Liver (tissue), 2 donors: ENCODE measurements around the gene AXIN1.

Experiments
- CTCF ChIP-seq: fragments of 150-350 bp; IDR thresholded peaks from 2 replicates; pipeline ENCODE4 v1.5.1; 2017; ENCODE audit warnings: improper control_type of control experiment, low read depth, low read length; ENCODE audit not compliant: missing input control
- MAX ChIP-seq: IDR thresholded peaks from 2 replicates; pipeline ENCODE4 v1.6.1; 2016; ENCODE audit warnings: antibody characterized with exemption
- ZBTB33 ChIP-seq: IDR thresholded peaks from 2 replicates; pipeline ENCODE4 v1.6.1; 2016; ENCODE audit warnings: antibody characterized with exemption
- donor health status: healthy.

GRCh38 chr16:261031-261691 is 91.4 kb downstream of the AXIN1 start:
- TF ChIP-seq CTCF (no peak), MAX (no peak), ZBTB33 (no peak)
